Body of pancreas (tissue), 4 donors: ENCODE data around the gene MC2R.

Experiments used
- POLR2A ChIP-seq, 3 donors: fragments of 450-650 bp; IDR thresholded peaks; one replicate each; pipeline ENCODE4 v1.6.1; 2016; ENCODE audit warnings: antibody characterized with exemption in 3 of 3, mild to moderate bottlenecking in 2 of 3
- TF ChIP-seq, protein P1 (sequence below), 7 experiments: fragments of 450-650 bp in 4 of 7; fragments of 200-600 bp in 3 of 7; sonication (generic) in 3 of 7; IDR thresholded peaks; one replicate each; pipeline ENCODE4 v1.5.1; 2016 to 2019; ENCODE audit warnings: antibody characterized with exemption in 7 of 7

DNA sequence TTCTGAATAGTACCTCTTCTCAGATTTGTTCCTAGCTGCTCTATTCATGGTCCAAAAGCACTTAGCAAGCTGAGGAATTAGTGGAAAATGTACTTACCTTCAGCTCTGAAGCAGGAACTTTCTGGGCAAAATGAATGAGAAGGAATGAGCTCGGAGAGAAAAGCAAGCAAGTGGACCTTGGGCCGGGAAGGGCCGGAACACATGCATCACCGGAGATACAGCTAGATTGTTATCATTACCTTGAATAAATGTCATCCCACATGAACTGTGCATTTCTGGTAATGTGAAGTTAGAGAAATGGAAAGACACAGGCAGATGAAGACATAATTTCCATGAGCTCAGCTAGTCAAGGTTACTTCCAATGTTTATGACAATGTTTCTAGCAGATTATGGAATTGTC, at the start of gene MC2R:
- TF ChIP-seq, protein P1, sequence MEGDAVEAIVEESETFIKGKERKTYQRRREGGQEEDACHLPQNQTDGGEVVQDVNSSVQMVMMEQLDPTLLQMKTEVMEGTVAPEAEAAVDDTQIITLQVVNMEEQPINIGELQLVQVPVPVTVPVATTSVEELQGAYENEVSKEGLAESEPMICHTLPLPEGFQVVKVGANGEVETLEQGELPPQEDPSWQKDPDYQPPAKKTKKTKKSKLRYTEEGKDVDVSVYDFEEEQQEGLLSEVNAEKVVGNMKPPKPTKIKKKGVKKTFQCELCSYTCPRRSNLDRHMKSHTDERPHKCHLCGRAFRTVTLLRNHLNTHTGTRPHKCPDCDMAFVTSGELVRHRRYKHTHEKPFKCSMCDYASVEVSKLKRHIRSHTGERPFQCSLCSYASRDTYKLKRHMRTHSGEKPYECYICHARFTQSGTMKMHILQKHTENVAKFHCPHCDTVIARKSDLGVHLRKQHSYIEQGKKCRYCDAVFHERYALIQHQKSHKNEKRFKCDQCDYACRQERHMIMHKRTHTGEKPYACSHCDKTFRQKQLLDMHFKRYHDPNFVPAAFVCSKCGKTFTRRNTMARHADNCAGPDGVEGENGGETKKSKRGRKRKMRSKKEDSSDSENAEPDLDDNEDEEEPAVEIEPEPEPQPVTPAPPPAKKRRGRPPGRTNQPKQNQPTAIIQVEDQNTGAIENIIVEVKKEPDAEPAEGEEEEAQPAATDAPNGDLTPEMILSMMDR (IDR thresholded peaks at IDR 0.05): no peak
- TF ChIP-seq POLR2A (IDR thresholded peaks at IDR 0.05): no peak
